ENCODE measurements around the gene NCAPD2. TPM values are rescaled to one million over a fixed set of nuclear protein-coding genes. Genes with fewer than 3 reads are reported as not detected.

NCAPD2 gene
- total and polyA plus RNA-seq, 2 of the 4 experiments (the other 2 are of a cell fraction) = 35.6 to 57.9 TPM

GRCh38 chr12:6478416-6478815 lies 15.5 kb upstream of the NCAPD2 start:
- H3K14ac ChIP-seq (replicated peaks; ENCODE audit: low read depth, low read length) = no peak overlapping the region
- peaks cover 8% of the 10 kb centered on the region for H3K27me3 ChIP-seq (ENCODE audit: control insufficient read depth, insufficient read depth, low read length)
- intact Hi-C loops (cut with micrococcal nuclease) = no loop called here
- no peak overlapping the region for H2AFZ ChIP-seq (replicated peaks; ENCODE audit: low read length, poor library complexity)
- H3K9me1 ChIP-seq (ENCODE audit: insufficient read depth, low read length) = no peaks in the 10 kb centered on the region
- peak overlapping the region; percentile 39; the same call in 1 of the 2 replicates for H2AK5ac ChIP-seq (ENCODE audit: low read depth, low read length)
- H3K56ac ChIP-seq (ENCODE audit: extremely low read depth, insufficient read depth, low read length) = no peak overlapping the region
- H3K18ac ChIP-seq (ENCODE audit: low read depth, low read length) = no peak overlapping the region
- no peaks in the 10 kb centered on the region for H3K36me3 ChIP-seq (ENCODE audit: control insufficient read depth, insufficient read depth, low read length)
- no peak overlapping the region for H2BK5ac ChIP-seq (ENCODE audit: low read depth, low read length, poor library complexity, severe bottlenecking)
- no peak overlapping the region for H4K5ac ChIP-seq (ENCODE audit: low read depth, low read length)
- ChIA-PET POLR2A (ENCODE audit: unreplicated experiment) (no interaction called here), CTCF (no interaction called here)
- dilution Hi-C loops (cut with HindIII; ENCODE audit: low sequenced_read_pairs, unreplicated experiment) = no loop called here
- H3K9me3 ChIP-seq (ENCODE audit: control insufficient read depth, insufficient read depth, low read length) = no peaks in the 10 kb centered on the region
- H3K9ac ChIP-seq (ENCODE audit: low read depth, low read length) = no peak overlapping the region
- in situ Hi-C loops (cut with MboI; ENCODE audit: low sequenced_read_pairs) = no loop called here
- no peak overlapping the region for H2BK120ac ChIP-seq (ENCODE audit: low read depth, low read length)
- TF ChIP-seq CHD1 (IDR thresholded peaks at IDR 0.05; ENCODE audit: low read depth, low read length) (no peak), MAFK (IDR thresholded peaks at IDR 0.05; ENCODE audit: low read depth, low read length) (no peak), MXI1 (IDR thresholded peaks at IDR 0.05; ENCODE audit: borderline replicate concordance, low read depth, low read length) (no peak), RFX5 (IDR thresholded peaks at IDR 0.05; ENCODE audit: low read depth, low read length) (no peak), BHLHE40 (IDR thresholded peaks at IDR 0.05; ENCODE audit: low read depth, low read length) (no peak), CEBPB (IDR thresholded peaks at IDR 0.05; ENCODE audit: low read depth, low read length) (no peak), POLR2A (IDR thresholded peaks at IDR 0.05; ENCODE audit: low read depth, low read length) (no peak), NFE2L2 (IDR thresholded peaks at IDR 0.05; ENCODE audit: low read depth, low read length) (no peak), RCOR1 (IDR thresholded peaks at IDR 0.05; ENCODE audit: insufficient replicate concordance, low read length) (no peak), SMC3 (IDR thresholded peaks at IDR 0.05; ENCODE audit: low read depth, low read length) (no peak)
- TF ChIP-seq, protein P1, sequence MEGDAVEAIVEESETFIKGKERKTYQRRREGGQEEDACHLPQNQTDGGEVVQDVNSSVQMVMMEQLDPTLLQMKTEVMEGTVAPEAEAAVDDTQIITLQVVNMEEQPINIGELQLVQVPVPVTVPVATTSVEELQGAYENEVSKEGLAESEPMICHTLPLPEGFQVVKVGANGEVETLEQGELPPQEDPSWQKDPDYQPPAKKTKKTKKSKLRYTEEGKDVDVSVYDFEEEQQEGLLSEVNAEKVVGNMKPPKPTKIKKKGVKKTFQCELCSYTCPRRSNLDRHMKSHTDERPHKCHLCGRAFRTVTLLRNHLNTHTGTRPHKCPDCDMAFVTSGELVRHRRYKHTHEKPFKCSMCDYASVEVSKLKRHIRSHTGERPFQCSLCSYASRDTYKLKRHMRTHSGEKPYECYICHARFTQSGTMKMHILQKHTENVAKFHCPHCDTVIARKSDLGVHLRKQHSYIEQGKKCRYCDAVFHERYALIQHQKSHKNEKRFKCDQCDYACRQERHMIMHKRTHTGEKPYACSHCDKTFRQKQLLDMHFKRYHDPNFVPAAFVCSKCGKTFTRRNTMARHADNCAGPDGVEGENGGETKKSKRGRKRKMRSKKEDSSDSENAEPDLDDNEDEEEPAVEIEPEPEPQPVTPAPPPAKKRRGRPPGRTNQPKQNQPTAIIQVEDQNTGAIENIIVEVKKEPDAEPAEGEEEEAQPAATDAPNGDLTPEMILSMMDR (conservative IDR thresholded peaks at IDR 0.05; ENCODE audit: low read depth, low read length) = no peak
- no peak overlapping the region for H3K27ac ChIP-seq (ENCODE audit: insufficient read depth, low read length)
- no TSS peak for BruUV-seq (replicated peaks)
- H4K8ac ChIP-seq (ENCODE audit: low read depth in 2 of 2, low read length in 2 of 2) = no peak overlapping the region
- no peak overlapping the region for H2BK15ac ChIP-seq (ENCODE audit: low read depth, low read length)
- no peak overlapping the region for H4K91ac ChIP-seq (ENCODE audit: insufficient read depth, low read depth, low read length)
- H3K4ac ChIP-seq (ENCODE audit: low read depth, low read length) = no peak overlapping the region
- no peak overlapping the region for H2AK9ac ChIP-seq (replicated peaks; ENCODE audit: low read depth, low read length, poor library complexity)
- H4K20me1 ChIP-seq (ENCODE audit: insufficient read depth, low read length) = peaks cover 3% of the 10 kb centered on the region; the same call in 1 of the 2 replicates
- no peak for ATAC-seq (ENCODE audit: low read depth)
- WGBS, 2 experiments (ENCODE audit: extremely low coverage in 2 of 2, insufficient read length in 1 of 2) = 91% methylated on average over 10 of the region's 20 CpGs; no CpG with 5 or more reads in 1 of the 2 experiments
- no peak for DNase-seq
- H3K4me3 ChIP-seq (ENCODE audit: insufficient read depth, low read depth, low read length) = no peak overlapping the region
- H2BK20ac ChIP-seq (ENCODE audit: low read depth, low read length) = no peak overlapping the region
- no peaks in the 10 kb centered on the region for H3K4me1 ChIP-seq (ENCODE audit: control insufficient read depth, insufficient read depth, low read length)
- H3K4me2 ChIP-seq (ENCODE audit: low read depth, low read length) = no peak overlapping the region
- no peaks in the 10 kb centered on the region for H3K79me1 ChIP-seq (ENCODE audit: low read depth in 1 of 2, low read length in 2 of 2)
- no peak overlapping the region for H3K23ac ChIP-seq (ENCODE audit: low read depth, low read length)
